ENCODE data around the gene RETNLB.

Gene RETNLB

GRCh38 chr3:108757404-108757982, at the start of gene RETNLB:
RETNLB (minus strand) TSS chr3:108757410; CDS start chr3:108757185, 225 bp downstream.
- DNase-seq (ENCODE audit: low read depth in 2 of 2): no peak

DNA sequence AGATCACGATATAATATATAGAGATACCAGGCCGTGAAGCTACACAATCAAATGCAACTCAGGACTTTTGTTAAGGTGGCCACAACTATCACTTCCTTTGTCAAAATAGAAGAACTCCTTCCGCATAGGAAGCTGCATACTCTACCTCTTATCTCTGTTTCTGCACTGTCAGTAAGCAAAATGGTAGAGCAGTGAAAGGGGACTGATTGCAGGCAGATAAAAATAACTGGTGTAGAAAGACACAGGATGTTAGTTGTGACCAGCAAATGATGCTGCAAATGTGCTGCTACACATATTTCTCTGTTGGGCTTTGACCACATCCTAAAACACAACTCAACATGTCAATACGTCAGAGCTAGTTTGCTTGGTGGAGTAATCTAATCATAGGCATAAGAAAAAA, 49.1 kb upstream of the RETNLB start:
- no peak for DNase-seq (ENCODE audit: low read depth in 2 of 2)

- DNase-seq (ENCODE audit: low read depth in 2 of 2): no peak
These were observed 47.8 kb upstream of the RETNLB start for GRCh38 chr3:108804966-108805365.

GRCh38 chr3:108804437-108804836, 47.2 kb upstream of the RETNLB start:
- no peak for DNase-seq (ENCODE audit: low read depth in 2 of 2)

DNA sequence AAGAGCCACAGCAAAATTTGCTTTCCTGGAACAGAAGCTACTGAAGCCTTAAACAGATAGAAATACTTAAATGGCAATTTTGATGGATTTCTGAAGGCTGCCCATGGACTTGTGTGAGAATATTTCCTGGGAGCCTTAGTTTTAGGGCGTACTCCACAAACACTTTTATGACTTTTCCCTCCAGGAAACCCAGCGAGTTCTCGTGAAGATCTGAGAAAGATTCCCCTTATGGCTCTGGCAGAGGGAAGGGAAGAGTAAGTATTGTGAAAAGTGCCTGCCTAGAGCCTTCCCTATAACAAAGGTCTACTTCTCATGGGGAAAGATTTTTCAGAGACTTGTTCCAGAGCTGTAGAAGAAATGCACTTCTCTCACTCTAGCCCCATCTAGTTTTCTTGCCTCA, 34.3 kb upstream of the RETNLB start:
- no peak for DNase-seq (ENCODE audit: low read depth in 2 of 2)

- DNase-seq (ENCODE audit: low read depth in 2 of 2): no peak
These were observed 23.0 kb upstream of the RETNLB start for GRCh38 chr3:108780235-108780634.

DNA sequence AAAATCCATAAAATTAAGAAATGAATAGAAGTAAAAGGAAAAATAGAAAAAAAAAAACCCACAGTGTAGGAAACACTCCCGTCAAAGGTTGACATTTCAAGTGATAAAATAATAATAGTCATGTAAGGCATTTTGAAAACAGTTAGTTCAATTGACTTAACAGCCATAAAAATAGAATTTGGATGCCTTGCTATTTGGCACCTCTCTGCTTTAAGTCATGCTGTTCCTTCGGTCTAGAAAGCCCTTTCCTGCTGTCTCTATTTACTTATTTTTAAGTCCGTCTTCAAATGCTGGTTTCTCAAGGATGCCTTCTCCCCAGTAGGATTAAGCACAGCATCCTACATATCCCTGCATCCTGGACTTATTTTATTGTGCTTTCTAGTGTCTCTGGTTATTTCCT, 22.3 kb upstream of the RETNLB start:
- no peak for DNase-seq (ENCODE audit: low read depth in 2 of 2)

GRCh38 chr3:108775649-108776048, 18.4 kb upstream of the RETNLB start:
- no peak for DNase-seq (ENCODE audit: low read depth in 2 of 2)

DNA sequence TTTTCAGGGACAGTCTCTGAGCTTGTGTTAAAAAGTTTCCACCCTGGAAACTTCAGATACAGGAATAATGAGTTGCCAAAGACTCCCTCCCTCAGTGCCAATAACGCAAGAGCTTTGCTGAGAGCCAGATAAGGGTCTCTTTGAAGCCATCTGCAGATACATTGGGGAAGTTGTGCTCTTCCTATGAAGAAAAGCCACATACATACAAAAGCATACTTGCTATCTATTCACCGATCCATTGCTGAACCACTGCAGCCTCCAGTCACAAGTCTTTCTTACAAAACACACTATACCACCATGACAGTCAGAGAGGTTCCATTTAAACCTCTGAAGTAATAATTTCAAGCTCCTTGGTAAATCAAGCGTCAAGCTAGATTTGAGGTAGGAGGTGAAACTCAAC, 10.0 kb upstream of the RETNLB start:
- DNase-seq (ENCODE audit: low read depth in 2 of 2): no peak

- no peak for DNase-seq (ENCODE audit: low read depth in 2 of 2)
These were observed 1.5 kb downstream of the RETNLB start for GRCh38 chr3:108755686-108756085.

- DNase-seq (ENCODE audit: low read depth in 2 of 2): no peak
These were observed 12.4 kb downstream of the RETNLB start for GRCh38 chr3:108744762-108745161.

GRCh38 chr3:108742929-108743328, 14.3 kb downstream of the RETNLB start:
- no peak for DNase-seq (ENCODE audit: low read depth in 2 of 2)

- DNase-seq (ENCODE audit: low read depth in 2 of 2): no peak
These were observed 20.4 kb downstream of the RETNLB start for GRCh38 chr3:108736821-108737220.

DNA sequence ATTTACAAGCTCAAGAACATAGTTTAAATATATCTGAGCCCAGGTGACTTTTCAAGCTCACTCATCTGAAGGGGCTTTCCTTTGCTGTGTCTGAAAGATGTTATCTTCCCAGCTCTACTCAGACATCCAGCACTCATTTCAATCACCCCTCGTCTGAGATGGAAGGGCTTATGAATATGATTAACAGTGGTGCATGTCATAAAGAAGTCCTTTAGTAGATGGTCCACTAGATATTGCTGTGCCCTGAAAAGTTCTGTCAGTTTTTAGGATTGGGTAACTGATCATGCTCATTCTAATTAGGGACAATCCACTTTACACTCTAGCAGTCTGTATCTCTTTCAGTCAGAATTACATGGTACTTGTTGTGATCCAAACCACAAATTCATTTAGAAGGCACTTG, 28.3 kb downstream of the RETNLB start:
- DNase-seq (ENCODE audit: low read depth in 2 of 2): no peak

- DNase-seq (ENCODE audit: low read depth in 2 of 2): no peak
These were observed 29.1 kb downstream of the RETNLB start for GRCh38 chr3:108728105-108728504.

DNA sequence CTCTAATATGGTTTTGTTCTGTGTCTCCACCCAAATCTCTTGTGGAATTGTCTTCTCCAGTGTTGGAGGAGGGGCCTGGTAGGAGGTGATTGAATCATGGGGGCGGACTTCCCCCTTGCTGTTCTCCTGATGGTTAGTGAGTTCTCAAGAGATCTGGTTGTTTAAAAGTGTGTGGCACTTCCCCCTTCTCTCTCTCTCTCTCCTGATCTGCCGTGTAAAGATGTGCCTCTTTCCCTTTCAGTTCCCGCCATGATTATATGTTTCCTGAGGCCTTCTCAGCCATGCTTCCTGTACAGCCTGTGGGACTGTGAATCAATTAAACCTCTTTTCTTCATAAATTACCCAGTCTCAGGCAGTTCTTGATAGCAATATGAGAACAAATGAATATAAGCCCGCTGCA, 33.1 kb downstream of the RETNLB start:
- DNase-seq (ENCODE audit: low read depth in 2 of 2): no peak

- DNase-seq (ENCODE audit: low read depth in 2 of 2): no peak
These were observed 34.5 kb downstream of the RETNLB start for GRCh38 chr3:108722724-108723123.

DNA sequence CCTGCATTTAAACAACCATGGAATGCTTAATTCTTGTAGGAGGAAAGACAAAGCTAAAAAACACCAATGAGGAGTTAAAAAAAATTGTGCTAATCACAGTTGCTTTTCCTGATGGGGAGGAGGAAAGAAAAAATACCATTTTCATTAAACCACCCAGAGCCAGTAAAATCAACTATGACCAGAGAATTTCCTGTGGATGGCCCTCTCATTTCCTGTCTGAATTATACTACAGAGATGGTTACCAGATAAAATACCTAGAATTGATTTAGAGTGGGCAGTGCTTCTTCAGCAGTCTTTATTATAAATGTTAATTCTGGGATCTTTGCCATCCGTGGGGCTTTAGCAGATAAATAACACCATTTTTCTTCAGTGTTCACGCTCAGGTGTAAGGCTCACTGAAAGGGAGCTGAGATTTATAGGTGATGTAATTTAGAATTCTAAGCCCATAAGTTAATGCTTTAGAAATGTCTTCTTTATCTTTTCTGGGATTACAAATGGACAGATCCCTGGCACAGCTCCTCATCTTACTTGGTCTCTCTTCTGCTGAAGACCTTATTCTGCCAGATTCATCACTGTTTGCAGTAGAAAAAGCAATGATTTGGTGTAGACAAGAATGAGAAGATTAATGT, 37.9 kb downstream of the RETNLB start:
- DNase-seq (ENCODE audit: low read depth in 2 of 2): no peak

DNA sequence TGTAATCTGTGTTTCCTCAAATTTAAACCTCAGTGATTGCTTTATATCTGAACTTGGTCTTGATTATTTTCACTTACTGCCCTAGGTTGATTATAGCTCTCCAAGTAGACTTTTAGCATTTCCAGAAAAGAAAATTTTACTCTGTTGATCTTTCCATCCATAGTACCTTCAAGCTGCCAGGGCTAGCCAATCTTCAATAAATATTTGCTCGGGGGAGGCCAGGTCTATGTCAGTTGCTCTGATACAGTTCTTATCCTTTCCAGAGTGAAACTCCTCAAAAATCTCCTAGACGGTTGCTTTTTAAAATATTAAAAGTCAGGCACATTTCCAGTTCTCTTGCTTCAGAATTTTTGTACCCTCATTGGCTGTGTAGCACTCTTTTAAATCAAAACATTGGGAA, 38.8 kb downstream of the RETNLB start:
- DNase-seq (ENCODE audit: low read depth in 2 of 2): no peak

DNA sequence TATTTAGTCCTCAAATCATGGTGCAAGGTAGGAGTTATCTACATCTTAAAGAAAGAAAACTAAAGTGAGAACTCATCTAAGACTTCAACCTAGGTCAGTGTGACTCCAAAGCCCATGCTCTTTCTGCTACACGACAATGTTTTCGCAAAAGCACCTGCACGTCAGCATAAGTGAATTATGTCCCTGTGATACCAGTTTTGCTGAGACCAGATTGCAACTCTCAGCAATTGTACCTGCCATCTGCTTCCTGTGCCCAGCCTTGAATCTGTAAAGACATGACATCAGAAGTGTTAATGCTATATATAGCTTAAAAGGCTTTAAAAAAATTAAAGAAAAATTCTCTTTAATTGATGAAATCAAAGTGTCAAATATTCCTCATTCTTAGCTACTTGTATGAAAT, 43.4 kb downstream of the RETNLB start:
- no peak for DNase-seq (ENCODE audit: low read depth in 2 of 2)

GRCh38 chr3:108713009-108713516, 44.1 kb downstream of the RETNLB start:
- DNase-seq (ENCODE audit: low read depth in 2 of 2): no peak

All from fibroblast of skin of left biceps (primary cell).